ENCODE measurements around the gene PPP2R2B.

DNA sequence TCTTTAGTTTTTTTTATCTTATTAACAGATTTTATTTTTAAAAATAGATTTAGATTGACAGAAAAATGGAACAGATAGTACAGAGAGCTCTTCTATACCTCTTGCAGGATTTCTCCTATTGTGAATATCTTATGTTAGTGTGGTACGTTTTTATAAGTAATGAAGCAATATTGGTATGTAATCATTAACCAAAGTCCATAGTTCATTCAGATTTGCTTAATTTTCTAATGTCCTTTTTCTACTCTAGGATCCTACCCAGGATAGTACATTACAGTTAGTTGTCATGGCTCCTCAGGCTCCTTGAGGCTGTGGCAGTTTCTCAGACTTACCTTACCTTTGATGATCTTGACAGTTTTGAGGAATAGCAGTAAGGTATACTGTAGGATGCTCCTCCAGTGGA, 30.4 kb downstream of the PPP2R2B start:
- TF ChIP-seq, protein P1, sequence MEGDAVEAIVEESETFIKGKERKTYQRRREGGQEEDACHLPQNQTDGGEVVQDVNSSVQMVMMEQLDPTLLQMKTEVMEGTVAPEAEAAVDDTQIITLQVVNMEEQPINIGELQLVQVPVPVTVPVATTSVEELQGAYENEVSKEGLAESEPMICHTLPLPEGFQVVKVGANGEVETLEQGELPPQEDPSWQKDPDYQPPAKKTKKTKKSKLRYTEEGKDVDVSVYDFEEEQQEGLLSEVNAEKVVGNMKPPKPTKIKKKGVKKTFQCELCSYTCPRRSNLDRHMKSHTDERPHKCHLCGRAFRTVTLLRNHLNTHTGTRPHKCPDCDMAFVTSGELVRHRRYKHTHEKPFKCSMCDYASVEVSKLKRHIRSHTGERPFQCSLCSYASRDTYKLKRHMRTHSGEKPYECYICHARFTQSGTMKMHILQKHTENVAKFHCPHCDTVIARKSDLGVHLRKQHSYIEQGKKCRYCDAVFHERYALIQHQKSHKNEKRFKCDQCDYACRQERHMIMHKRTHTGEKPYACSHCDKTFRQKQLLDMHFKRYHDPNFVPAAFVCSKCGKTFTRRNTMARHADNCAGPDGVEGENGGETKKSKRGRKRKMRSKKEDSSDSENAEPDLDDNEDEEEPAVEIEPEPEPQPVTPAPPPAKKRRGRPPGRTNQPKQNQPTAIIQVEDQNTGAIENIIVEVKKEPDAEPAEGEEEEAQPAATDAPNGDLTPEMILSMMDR (IDR thresholded peaks at IDR 0.05): no peak
- no peak for TF ChIP-seq POLR2A (IDR thresholded peaks at IDR 0.05)
